ENCODE measurements around the gene DLG1. TPM values are rescaled to one million over a fixed set of nuclear protein-coding genes. Genes with fewer than 3 reads are reported as not detected.

DLG1 gene
- polyA plus RNA-seq, 4 donors: 77.6 to 89.6 (median 84.2) TPM

DNA sequence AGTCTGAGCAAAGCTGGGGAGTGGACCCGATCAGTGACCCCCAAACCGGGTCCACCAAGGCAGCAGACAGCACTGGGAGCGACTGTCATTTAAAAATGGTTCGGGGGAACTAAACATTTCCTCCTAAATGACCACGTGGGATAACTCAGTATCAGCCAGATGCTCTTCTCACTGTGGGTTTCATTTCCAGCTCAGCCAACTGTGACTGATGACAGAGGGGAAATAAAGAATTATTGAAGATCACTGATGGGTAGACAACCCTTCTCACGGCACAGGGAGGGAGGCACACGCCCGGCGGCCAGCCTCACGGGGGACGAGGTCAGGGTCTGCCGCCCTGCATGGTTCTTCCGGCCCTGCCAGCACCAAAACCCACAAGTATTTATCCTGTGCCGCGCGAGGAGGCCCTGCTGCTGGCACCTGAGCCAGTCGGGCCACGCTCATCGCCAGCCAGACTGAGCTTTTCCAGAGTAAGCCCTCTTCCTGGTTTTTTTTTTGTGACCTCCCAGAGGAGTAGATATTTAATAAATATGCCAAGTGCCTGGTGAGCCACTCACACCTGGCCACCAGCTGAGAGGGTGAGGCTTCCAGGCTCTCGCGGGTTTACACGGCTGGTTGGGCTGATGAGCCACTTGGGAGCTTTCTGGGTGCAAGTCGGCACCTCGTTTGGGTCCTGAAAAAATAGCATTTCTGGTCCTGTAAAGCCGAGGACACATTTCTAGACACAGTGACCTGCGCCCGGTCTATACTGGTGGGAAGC, 275.0 kb downstream of the DLG1 start:
- no peak for DNase-seq (ENCODE audit: low read depth in 4 of 4, low spot score in 2 of 4)

DNA sequence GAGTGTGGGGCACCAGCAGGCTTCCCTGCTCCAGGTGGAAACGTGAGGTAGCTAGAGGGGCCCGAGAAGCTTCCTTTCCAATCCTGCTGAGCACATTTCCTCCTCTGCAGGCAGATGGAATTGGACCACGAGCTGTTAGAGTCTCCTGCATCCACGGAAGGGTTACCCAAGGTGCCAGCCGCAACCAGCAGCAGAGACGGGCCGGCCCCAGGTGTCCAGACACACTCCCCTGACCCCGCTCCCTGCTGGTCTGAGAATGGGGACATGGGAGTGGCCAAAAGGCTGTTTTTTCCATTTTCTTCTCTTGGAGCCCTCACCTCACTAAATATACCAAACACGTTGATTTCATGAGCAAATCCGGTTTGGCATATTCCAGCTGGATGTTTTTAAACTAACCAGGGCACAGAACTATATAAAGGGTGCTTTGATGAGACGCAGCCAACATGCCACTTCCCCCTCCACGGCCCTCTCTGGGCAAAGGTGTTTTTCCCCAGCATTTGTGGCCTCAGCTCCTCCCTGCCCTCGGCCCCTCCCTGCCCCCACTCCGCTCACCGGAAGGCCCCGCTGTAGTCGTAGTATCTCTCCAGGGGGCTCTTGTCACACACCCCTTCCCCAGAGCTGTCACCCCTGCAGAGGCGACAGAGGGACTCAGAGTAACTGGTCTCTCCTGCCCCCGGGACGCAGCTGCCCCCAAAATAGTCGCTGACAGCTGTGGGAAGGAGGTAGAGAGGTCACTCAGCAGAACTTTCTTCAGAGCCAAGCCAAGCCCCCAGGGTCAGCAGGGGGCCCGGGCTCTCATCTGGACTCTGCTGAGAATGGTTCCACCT, 275.8 kb downstream of the DLG1 start:
- DNase-seq (ENCODE audit: low read depth in 4 of 4, low spot score in 2 of 4): no peak

DNA sequence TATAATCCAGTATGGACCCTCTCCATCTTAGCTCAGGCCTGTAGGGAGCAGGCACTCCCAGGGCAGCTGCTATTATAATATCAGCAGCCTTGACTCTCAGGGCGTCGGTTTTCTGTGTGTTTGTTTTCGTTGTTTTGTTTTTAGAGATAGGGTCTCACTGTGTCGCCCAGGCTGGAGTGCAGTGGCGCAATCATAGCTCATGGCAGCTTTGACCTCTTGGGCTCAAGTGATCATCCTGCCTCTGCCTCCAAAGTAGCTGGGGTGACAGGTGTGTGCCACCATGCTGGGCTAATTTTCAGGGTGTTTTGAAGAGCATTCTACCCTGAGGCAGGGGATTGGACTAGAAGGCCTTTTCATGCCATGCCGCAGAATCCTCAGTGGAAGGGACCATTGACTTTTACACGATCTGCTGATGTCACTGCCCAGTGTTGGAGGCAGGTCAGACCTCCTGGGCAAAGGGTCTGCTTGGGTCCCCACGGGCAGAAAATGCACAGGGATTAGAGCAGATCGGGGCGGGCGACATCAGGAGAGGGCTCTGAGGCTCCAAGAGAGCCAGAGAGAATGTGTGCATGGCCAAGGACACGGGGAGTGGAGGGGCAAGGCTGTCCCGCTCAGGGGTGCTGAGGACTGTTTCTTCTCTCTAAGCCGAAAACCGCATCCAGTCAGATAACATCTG, 276.5 kb downstream of the DLG1 start:
- no peak for DNase-seq (ENCODE audit: low read depth in 4 of 4, low spot score in 2 of 4)

DNA sequence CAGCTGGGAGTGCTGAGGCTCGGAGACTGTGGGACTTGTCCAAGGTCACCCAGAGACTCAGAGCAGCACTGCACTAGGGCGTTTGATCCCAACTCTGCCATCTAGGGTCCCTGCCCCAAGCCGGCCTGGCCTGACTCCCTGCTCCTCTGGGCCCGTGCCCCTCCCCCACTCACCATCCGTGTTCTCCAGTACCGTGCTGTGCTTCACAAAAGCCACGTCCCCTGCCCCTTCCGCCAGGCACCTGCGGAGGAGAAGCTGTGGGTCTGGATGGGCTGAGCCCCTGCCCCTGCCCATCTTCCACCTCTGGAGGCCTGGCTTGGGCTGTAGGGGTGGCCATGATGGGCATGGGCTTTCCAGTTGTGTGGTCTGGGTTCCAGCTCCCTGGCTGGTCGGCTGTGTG, 277.2 kb downstream of the DLG1 start:
- no peak for DNase-seq (ENCODE audit: low read depth in 4 of 4, low spot score in 2 of 4)

DNA sequence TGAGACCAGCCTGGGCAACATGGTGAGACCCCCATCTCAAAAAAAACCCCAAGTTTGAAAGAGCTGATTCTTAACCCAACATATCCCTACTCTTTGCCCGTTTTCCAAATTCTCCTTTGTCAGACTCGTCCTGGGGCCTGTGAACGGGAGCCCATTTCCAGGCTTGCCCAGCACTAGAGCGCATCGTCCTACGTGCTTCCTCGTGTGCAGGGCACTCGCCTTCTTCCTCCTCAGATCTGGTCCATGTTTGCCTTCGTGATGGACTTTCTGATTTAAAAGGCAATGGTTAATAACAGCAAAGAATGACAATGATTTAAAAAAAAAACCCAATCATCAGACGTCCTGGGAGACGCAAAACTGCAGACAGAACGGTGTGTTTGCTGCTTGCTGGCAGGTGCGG, 278.9 kb downstream of the DLG1 start:
- no peak for DNase-seq (ENCODE audit: low read depth in 4 of 4, low spot score in 2 of 4)

DNA sequence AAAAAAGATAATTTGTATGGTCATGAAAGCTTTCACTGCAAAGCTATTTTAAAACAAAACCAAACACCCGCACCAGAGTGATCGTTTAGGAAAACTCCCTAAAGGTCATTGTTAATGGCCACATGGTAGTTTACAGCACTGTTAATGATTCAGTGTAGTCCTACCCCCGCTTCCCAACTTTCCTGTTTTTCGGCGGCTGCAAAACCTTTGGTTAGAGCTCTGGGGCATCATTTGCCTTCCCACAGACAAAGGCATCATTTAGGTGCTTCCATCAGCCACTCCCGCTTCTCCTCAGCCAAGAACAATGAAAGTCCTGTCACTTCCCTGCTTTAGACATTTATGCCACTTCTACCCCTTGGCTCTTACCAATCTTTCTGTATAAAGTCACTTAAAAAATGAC, 279.4 kb downstream of the DLG1 start:
- DNase-seq (ENCODE audit: low read depth in 4 of 4, low spot score in 2 of 4): no peak

DNA sequence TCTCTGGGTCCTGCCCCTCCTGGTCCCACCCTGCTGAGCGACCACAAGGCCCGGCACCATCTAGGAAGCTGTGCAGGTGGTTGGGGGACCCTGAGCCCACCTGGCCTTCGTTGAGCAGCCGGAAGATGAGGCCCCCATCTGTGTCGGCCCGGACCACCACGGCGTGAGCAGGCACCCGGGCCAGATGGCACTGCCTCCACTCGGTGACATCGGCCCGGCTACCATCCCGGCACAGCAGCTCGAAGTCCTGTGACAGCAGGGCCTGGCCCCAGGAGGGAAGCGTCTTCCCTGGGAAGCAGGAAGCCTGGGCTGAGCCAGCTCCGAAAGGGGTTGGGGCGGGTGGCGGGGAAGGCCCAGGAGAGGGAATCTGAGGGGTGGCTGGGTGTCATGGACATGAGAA, 281.4 kb downstream of the DLG1 start:
- no peak for DNase-seq (ENCODE audit: low read depth in 4 of 4, low spot score in 2 of 4)

DNA sequence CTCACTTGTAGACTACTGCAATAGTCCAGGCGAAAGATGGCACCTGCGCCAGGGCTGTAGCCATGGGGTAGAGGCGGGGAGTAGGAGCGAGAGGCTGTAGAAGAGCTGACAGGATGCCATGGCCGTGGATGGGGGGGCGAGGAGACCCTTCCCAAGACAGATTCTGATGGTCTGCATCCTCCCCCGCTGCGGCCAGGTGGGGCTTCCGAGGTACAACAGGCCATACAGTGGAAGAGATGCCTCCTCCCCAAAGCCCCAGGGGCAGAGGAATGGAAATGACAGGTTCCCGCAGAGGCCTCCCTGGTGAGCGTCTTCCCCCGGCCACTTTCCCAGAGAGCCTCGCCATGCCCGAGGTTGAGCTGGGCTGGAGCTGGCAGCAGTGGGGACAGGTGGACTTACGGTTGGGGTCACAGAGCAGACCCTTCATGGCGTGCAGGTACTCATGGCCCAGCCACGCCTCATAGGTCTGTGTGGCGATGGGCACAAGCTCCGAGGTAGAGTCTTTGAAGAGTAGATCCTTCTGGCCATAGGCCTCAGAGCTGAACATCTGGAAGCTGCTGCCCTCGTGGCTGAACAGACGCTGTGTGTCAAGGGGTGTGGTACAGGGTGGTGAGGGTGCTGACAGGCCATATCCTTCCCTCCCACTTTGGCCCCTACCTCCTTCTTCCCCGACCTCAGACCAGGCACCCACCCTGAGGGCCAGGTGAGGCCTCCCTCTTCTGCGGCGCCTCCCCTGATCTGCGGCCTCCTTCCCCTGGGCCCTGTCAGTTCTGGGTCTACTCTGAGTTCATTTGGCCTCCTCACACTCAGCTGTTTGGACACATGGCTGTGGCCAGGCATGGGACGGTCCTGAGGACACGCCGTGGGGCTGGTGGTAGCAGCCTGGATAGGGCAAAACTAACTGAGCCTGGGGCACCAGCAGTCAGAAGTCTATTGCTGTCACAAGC, 282.3 kb downstream of the DLG1 start:
- no peak for DNase-seq (ENCODE audit: low read depth in 4 of 4, low spot score in 2 of 4)

DNA sequence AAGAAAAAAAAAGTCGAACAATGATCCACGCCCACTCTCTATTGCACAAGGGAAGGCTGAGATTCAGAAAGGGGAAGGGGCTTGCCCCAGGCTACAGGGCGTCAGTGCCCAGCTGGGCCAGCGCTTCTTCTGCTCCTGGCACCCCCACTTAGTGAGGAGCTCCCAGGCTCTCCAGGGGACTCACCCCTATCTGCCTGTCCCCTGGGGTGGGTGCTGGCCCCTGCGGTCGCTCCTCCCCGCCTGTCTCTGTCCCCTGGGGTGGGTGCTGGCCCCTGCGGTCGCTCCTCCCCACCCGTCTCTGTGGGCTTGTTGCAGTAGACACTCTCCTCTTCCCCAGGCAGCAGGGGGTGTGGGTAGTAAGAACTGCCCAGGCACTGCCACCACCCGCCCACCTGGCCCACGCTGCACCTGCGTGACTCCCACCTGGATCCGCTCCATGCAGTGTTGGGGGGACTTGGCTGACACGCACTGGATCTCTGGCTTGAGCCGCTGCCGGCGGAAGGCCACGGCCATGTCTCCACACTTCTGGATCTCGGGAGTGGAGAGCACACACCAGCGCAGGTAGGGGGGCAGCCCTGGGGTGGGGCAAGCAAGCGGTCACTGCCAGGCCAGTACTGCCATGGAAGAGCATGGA, 283.4 kb downstream of the DLG1 start:
- no peak for DNase-seq (ENCODE audit: low read depth in 4 of 4, low spot score in 2 of 4)

DNA sequence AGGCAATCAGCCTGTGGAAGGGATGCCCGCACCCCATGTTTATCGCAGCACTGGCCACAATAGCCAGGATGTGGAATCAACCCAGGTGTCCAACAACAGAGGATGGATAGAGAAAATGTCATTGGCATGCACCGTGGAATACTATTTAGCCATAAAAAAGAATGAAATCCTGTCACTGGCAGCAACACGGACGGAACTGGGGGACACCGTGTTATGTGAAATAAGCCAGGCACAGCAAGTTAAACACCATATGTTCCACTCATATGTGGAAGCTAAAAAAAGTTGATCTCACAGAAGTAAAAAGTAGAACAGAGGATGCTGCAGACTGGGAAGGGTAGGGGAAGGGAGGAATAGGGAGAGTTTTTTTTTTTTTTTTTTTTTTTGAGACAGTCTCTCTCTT, 284.4 kb downstream of the DLG1 start:
- DNase-seq (ENCODE audit: low read depth in 4 of 4, low spot score in 2 of 4): no peak

DNA sequence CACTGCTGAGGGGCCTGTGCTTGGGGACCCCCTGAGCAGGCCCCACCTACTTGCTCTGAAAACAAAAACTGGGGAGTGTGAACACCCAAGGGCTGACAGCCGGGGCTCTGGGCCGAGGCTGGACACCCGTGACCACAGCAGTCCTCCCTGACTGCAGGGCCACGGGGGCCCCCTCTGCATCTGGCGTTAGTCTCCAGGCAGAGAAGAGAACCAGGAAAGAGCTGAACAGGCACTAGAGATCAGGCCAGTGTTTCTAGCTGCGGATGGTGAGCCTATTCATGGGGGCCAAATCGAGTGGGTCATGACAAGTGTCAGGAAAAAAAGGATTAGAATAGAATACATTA, 285.9 kb downstream of the DLG1 start:
- no peak for DNase-seq (ENCODE audit: low read depth in 4 of 4, low spot score in 2 of 4)

DNA sequence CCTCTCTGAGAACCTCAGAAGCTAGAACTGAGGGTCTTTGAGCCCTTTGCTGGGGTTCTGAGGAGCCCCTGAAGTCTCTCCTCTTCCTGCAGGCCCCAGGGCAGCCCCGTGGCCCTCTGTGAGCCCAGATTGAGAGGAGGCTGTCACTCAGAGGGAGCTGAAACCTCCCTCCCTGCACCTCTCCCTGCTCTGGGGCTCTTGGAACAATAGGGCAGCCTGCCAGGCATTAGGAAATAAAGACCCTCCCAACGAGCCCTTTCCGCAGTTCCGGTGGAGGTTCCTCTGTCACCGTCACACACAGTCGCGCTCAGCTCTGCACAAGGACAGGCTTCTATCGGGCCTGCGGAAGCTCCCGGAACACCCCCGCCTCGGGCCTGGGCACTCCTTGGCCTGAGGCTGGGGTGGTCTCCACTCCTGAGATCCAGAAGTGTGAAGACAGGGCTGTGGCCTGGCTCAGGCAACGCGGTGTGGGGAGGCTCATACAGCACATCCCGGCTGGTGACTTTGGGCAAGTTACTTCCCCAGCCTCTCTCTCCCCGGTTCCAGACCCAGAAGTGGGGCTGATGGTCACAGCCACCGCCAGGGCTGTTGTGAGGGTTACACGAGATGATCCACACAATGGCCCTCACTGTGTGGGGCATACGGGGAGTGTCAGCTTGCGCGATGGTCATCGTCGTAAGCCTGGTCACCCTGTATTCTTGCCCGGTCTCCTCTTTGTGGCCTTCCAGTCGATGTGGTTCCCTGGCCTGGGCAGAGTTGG, 286.5 kb downstream of the DLG1 start:
- DNase-seq (ENCODE audit: low read depth in 4 of 4, low spot score in 2 of 4): no peak

DNA sequence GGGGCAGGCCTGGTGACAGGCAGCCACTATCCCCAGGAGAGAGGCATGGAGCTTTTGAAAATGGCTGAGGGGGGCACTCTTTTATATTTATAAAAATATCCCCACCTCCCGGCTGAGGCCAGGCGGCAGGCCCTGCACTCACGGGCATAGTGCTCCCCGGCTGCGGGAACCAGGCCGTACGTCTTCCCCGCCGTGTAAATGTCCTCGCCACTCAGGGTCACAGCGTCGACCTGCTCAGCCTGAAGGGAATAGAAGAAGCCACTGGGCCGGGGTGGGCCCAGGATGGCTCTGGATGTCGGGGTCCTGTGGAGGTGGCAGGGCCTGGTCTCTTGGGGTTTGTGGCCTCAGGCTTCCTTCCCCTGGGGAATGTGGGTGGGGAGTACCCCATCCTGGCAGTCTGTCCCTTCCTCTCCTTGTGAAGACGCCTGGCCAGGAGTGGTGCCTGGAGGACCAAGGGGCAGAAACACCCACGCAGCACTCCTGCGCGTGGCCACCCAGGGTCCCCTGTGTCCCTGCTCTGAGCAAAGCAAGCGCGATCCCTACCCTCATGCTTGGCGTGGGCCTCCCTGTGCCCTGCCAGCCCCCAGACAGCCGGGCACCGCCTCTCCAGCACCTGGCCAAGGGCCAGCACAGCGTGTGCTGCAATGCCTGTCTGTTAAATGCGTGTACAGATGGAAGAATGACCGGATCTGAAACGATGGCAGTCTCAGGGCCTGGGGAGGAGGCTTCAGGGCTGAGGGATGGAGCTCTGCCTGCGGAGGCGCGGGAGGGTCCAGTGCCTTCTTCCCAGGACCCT, 287.7 kb downstream of the DLG1 start:
- no peak for DNase-seq (ENCODE audit: low read depth in 4 of 4, low spot score in 2 of 4)

DNA sequence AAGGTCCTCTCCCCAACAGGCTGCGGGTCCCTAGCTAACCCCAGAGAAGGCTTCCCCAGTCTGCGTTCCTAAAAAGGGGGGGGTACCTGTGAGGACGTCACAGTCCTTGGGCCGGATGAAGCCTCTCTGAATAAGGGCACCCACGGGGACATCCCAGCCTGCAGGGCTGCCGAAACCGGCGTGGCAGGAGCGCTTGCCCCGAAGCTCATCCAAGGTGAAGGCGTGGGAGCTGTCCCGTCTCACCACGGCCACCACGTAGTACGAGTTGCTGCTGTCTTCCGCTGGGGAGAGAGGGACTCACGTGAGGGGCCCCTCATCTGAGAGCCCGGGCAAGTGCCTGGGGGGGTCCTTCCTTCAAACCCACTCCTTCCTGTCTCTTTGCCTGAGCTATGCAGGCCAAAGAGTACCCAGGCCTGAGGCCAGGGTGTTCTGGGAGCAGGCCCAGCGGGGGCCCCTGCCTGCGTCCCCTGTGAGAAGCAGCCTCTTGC, 288.8 kb downstream of the DLG1 start:
- DNase-seq (ENCODE audit: low read depth in 4 of 4, low spot score in 2 of 4): no peak

DNA sequence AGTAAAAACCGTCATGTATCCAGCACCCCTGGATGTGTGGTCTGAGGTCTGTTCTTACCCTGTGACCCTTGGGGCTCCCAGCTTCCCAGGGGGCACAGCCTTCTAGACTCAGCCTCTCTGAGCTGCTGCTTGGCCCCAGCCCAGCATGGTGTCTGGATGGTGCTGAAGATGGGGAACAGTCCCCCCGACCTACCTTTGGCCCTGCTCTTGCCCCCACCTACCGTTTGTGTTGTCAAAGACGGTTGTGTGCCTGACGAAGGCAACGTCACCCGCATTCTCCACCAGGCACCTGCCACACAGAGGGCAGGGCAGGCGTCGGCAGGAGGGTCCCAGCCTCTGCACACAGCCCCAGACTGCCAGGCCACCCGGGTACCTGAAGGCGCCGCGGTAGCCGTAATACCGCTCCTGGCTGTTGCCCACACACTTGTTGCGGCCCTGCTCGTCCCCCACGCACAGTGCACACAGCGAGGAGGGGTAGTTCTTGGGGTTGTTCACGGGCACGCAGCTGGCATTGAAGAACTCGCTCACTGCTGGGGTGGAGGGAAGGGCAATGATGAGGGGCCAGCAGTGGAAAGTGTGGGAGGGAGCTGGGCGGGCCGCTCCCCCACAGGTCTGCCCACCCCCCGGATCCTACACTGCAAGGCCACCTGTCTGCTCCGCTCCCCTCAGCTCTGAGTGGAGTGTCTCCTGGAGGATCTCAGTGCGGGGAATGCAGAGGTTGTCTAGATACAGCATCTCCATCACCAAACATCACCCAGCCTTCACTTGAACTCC, 289.8 kb downstream of the DLG1 start:
- no peak for DNase-seq (ENCODE audit: low read depth in 4 of 4, low spot score in 2 of 4)

DNA sequence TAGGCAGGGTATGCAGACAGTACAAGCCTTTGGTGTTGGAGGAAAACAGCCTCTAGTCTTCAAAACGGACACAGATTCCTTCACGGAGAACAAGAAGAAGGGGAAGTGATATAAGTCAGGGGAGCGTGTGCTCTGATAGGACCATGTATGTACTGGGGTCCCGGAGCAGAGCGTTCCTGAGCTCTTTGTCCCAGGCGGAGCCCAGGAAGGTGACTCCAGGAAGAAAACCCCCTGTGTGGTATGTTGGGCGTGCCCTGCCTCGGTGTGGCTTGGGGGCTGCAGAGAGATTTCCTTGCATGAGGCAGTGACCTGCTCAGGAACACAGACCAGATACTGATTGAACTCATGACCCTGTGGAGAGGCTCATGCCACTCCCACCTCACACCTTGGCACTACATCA, 290.5 kb downstream of the DLG1 start:
- DNase-seq (ENCODE audit: low read depth in 4 of 4, low spot score in 2 of 4): no peak

DNA sequence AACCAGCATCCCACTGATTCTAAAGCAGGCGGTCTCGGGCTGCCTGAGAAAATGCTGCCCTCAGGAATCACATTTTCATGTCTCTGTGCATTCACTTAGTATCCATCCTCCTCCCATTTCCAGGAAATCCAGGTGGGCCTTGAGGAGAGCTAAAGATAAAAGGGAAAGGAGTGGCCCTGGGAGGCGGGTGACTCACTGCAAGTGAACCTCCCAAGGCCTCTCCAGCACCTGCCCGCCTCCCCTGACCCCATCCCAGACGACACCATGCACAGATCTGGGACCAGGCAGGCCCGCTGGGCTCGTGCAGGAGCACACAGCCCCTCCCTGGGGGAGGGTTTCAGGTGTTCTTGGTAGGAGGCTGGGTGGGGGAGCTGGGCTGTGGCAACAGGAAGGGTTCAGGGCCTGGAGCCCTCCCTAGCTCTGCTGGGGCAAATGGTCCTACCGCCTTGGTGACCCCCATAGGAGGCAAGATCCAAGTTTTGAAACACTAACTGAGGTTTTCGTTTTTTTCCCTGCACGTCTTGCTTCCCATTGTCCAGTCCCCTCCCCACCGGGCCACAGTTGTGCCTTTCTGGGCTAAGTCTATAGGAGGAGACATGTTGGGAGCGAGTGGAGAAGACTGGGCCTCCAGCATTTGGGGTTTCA, 291.0 kb downstream of the DLG1 start:
- DNase-seq (ENCODE audit: low read depth in 4 of 4, low spot score in 2 of 4): no peak
